Activated CD8-positive, alpha-beta T cell treated with anti-CD3 and anti-CD28 coated beads, Interleukin-2, amount 10 ng/mL, durations not matched to agents 7 days and 5 days (primary cell): ENCODE data around the gene FAM221B. TPM values are rescaled to one million over a fixed set of nuclear protein-coding genes. Genes with fewer than 3 reads are reported as not detected.

Source experiments
- ATAC-seq: fragments of 150-1000 bp; cut with Tn5 transposase; one replicate; pipeline ENCODE4 v1.10.0; 2021; ENCODE audit warnings: moderate library complexity
- CTCF ChIA-PET: fragments of 350-600 bp; sonication (Branson Sonifier 250); formaldehyde crosslinking; loops from one replicate; lab custom pipeline; 2021; ENCODE audit warnings: antibody characterized with exemption; lab: Charles Lee
- POLR2A ChIA-PET: fragments of 350-600 bp; sonication (Branson Sonifier 250); formaldehyde crosslinking; loops from one replicate; lab custom pipeline; 2021; ENCODE audit warnings: antibody characterized with exemption; lab: Charles Lee
- DNase-seq: peaks from one replicate; pipeline ENCODE4 v3.0.0-alpha.2; 2020
- H3K27ac Mint-ChIP-seq: one replicate; pipeline ENCODE4 v1.8.0; 2021; ENCODE audit warnings: mild to moderate bottlenecking, mixed read lengths
- H3K27me3 Mint-ChIP-seq: one replicate; pipeline ENCODE4 v1.8.0; 2021; ENCODE audit warnings: low read depth, mixed read lengths
- H3K36me3 Mint-ChIP-seq: one replicate; pipeline ENCODE4 v1.8.0; 2021; ENCODE audit warnings: low read depth, mixed read lengths
- H3K4me1 Mint-ChIP-seq: one replicate; pipeline ENCODE4 v1.8.0; 2021; ENCODE audit warnings: low read depth, mixed read lengths
- H3K4me3 Mint-ChIP-seq: one replicate; pipeline ENCODE4 v1.8.0; 2021; ENCODE audit warnings: mild to moderate bottlenecking, mixed read lengths
- H3K9me3 Mint-ChIP-seq: one replicate; pipeline ENCODE4 v1.8.0; 2022; ENCODE audit warnings: mixed read lengths; ENCODE audit not compliant: insufficient read depth
- total RNA-seq, 2 experiments: library from RNA; stranded (reverse); gene quantifications; one replicate each; pipeline ENCODE4 v1.2.3, GENCODE V29; 2021

The FAM221B gene
- total RNA-seq, 2 experiments from 2014 or later = not detected

GRCh38 chr9:35816708-35817107, 11.8 kb downstream of the FAM221B start:
- DNase-seq (no peak), ATAC-seq (no peak)
- Mint-ChIP-seq H3K36me3 (peaks cover 13% of the 10 kb centered on the region), H3K27me3 (peaks cover 17% of the 10 kb centered on the region), H3K27ac (no peak overlapping the region), H3K4me1 (peaks cover 30% of the 10 kb centered on the region), H3K9me3 (no peaks in the 10 kb centered on the region), H3K4me3 (peak overlapping the region; percentile 91)
- ChIA-PET POLR2A (no interaction called here), CTCF (interaction anchor here (0.9 to 1.4 kb wide), 2 partner anchors 9 to 65 kb away, joined by 3 to 9 read pairs; no protein-coding TSS in a partner anchor)

GRCh38 chr9:35814841-35815543, 13.5 kb downstream of the FAM221B start, which contains the start of gene HINT2:
TSS of gene HINT2 (minus strand) at chr9:35815042. CDS start at chr9:35814979, 63 bp downstream.
- H3K4me3 Mint-ChIP-seq = peak within 1 kb of the TSS; percentile 91
- ATAC-seq (peak; percentile 82), DNase-seq (peak; percentile 100)
- peak within 1 kb of the TSS; percentile 95 for H3K27ac Mint-ChIP-seq
- H3K4me1 Mint-ChIP-seq = peaks cover 47% of the 10 kb centered on the region
- ChIA-PET POLR2A (interaction anchor here (0.9 to 1.5 kb wide), 5 partner anchors 9 to 83 kb away, joined by 3 to 6 read pairs (median 4); partner anchors contain the start of genes FAM221B, GBA2, RGP1 and TLN1), CTCF (interaction anchor here (1.2 to 4.1 kb wide), 13 partner anchors 8 to 119 kb away, joined by 3 to 33 read pairs (median 7); partner anchors contain the start of genes CREB3, FAM221B, TLN1 and TMEM8B)
- no peaks in the 10 kb centered on the region for H3K9me3 Mint-ChIP-seq
- peaks cover 14% of the 10 kb centered on the region for H3K27me3 Mint-ChIP-seq
- H3K36me3 Mint-ChIP-seq = peaks cover 17% of the 10 kb centered on the region

- peak; percentile 12 for ATAC-seq
- Mint-ChIP-seq H3K27ac (peak overlapping the region; percentile 95), H3K27me3 (peaks cover 14% of the 10 kb centered on the region), H3K4me3 (peak overlapping the region; percentile 91), H3K36me3 (peaks cover 20% of the 10 kb centered on the region), H3K9me3 (no peaks in the 10 kb centered on the region), H3K4me1 (peaks cover 51% of the 10 kb centered on the region)
- ChIA-PET POLR2A (interaction anchor here (0.9 to 1.5 kb wide), 5 partner anchors 8 to 83 kb away, joined by 3 to 6 read pairs (median 4); partner anchors contain the start of genes FAM221B, GBA2, RGP1 and TLN1), CTCF (interaction anchor here (0.7 to 4.1 kb wide), 15 partner anchors 9 to 167 kb away, joined by 3 to 33 read pairs (median 6); partner anchors contain the start of genes CREB3, FAM221B, TLN1 and TMEM8B)
- peak; percentile 73 for DNase-seq
Observed at GRCh38 chr9:35814106-35814840, 14.3 kb downstream of the FAM221B start.

GRCh38 chr9:35813434-35814105, 15.0 kb downstream of the FAM221B start:
- Mint-ChIP-seq H3K27me3 (peaks cover 14% of the 10 kb centered on the region), H3K4me1 (peaks cover 51% of the 10 kb centered on the region), H3K9me3 (no peaks in the 10 kb centered on the region), H3K27ac (peak overlapping the region; percentile 43), H3K4me3 (peak overlapping the region; percentile 91), H3K36me3 (peaks cover 20% of the 10 kb centered on the region)
- no peak for DNase-seq
- no peak for ATAC-seq
- ChIA-PET CTCF (interaction anchor here (0.7 to 4.1 kb wide), 16 partner anchors 9 to 167 kb away, joined by 3 to 42 read pairs (median 6); partner anchors contain the start of genes CREB3, FAM221B, TLN1 and TMEM8B), POLR2A (interaction anchor here (1.0 to 1.5 kb wide), 6 partner anchors 12 to 82 kb away, joined by 3 to 6 read pairs (median 4); partner anchors contain the start of genes FAM221B, GBA2, RGP1 and TLN1)

- ATAC-seq (peak; percentile 69), DNase-seq (peak; percentile 99)
- Mint-ChIP-seq H3K9me3 (no peaks in the 10 kb centered on the region), H3K27ac (peak within 1 kb of the TSS; percentile 96), H3K4me3 (peak within 1 kb of the TSS; percentile 77), H3K36me3 (peaks cover 20% of the 10 kb centered on the region), H3K27me3 (peaks cover 4% of the 10 kb centered on the region), H3K4me1 (peaks cover 51% of the 10 kb centered on the region)
- ChIA-PET CTCF (interaction anchor here (0.6 to 4.1 kb wide), 19 partner anchors 13 to 154 kb away, joined by 3 to 42 read pairs (median 3); partner anchors contain the start of genes CCDC107, CREB3, FAM221B and RMRP), POLR2A (interaction anchor here (0.6 to 2.3 kb wide), 12 partner anchors 9 to 676 kb away, joined by 3 to 6 read pairs (median 4); partner anchors contain the start of genes CCDC107, CREB3, FAM221B and GBA2)
Observed at GRCh38 chr9:35812025-35812602, 16.4 kb downstream of the FAM221B start, which contains the start of gene SPAG8. TSS of gene SPAG8 (minus strand) at chr9:35812262. CDS start at chr9:35812147, 115 bp downstream.

GRCh38 chr9:35811381-35812024, 17.0 kb downstream of the FAM221B start:
- H3K9me3 Mint-ChIP-seq = no peaks in the 10 kb centered on the region
- ChIA-PET POLR2A (interaction anchor here (0.6 to 2.3 kb wide), 10 partner anchors 9 to 676 kb away, joined by 3 to 6 read pairs (median 4); partner anchors contain the start of genes CCDC107, CREB3, FAM221B and GBA2), CTCF (interaction anchor here (0.6 to 4.1 kb wide), 18 partner anchors 13 to 1713 kb away, joined by 3 to 42 read pairs (median 3); partner anchors contain the start of genes CREB3, FAM221B, TLN1 and TMEM8B)
- peak overlapping the region; percentile 77 for H3K4me3 Mint-ChIP-seq
- ATAC-seq = no peak
- H3K36me3 Mint-ChIP-seq = peaks cover 23% of the 10 kb centered on the region
- peak overlapping the region; percentile 96 for H3K27ac Mint-ChIP-seq
- H3K4me1 Mint-ChIP-seq = peaks cover 51% of the 10 kb centered on the region
- H3K27me3 Mint-ChIP-seq = no peaks in the 10 kb centered on the region
- no peak for DNase-seq

GRCh38 chr9:35810122-35810521, 18.4 kb downstream of the FAM221B start:
- no peak for ATAC-seq
- no peak overlapping the region for H3K4me3 Mint-ChIP-seq
- H3K9me3 Mint-ChIP-seq = no peaks in the 10 kb centered on the region
- POLR2A ChIA-PET = no interaction called here
- peaks cover 48% of the 10 kb centered on the region for H3K4me1 Mint-ChIP-seq
- no peaks in the 10 kb centered on the region for H3K27me3 Mint-ChIP-seq
- DNase-seq = no peak
- H3K27ac Mint-ChIP-seq = no peak overlapping the region
- H3K36me3 Mint-ChIP-seq = peaks cover 25% of the 10 kb centered on the region
- CTCF ChIA-PET = interaction anchor here (3.6 kb wide), 1 partner anchor 15 kb away, joined by 42 read pairs; no protein-coding TSS in a partner anchor

GRCh38 chr9:35808433-35808832, 20.1 kb downstream of the FAM221B start:
- no peak for DNase-seq
- H3K9me3 Mint-ChIP-seq = no peaks in the 10 kb centered on the region
- H3K4me3 Mint-ChIP-seq = no peak overlapping the region
- H3K27ac Mint-ChIP-seq = no peak overlapping the region
- peaks cover 38% of the 10 kb centered on the region for H3K4me1 Mint-ChIP-seq
- no peaks in the 10 kb centered on the region for H3K27me3 Mint-ChIP-seq
- ATAC-seq = no peak
- ChIA-PET CTCF (interaction anchor here (0.6 to 1.6 kb wide), 2 partner anchors 18 to 293 kb away, joined by 3 read pairs; no protein-coding TSS in a partner anchor), POLR2A (no interaction called here)
- H3K36me3 Mint-ChIP-seq = peaks cover 25% of the 10 kb centered on the region

- no peaks in the 10 kb centered on the region for H3K27me3 Mint-ChIP-seq
- ChIA-PET POLR2A (interaction anchor here (0.9 kb wide), 1 partner anchor 8 kb away, joined by 3 read pairs; the partner anchor contains the start of gene HINT2), CTCF (interaction anchor here (0.7 to 1.8 kb wide), 2 partner anchors 20 to 76 kb away, joined by 4 read pairs; no protein-coding TSS in a partner anchor)
- H3K4me1 Mint-ChIP-seq = peaks cover 15% of the 10 kb centered on the region
- H3K9me3 Mint-ChIP-seq = no peaks in the 10 kb centered on the region
- DNase-seq (no peak), ATAC-seq (no peak)
- no peak overlapping the region for H3K4me3 Mint-ChIP-seq
- H3K27ac Mint-ChIP-seq = no peak overlapping the region
- peaks cover 16% of the 10 kb centered on the region for H3K36me3 Mint-ChIP-seq
Observed at GRCh38 chr9:35806101-35806500, 22.4 kb downstream of the FAM221B start.
